GM19372 (cell line): Measurements from ENCODE around the gene MTCL1.

Experiments used
- ATAC-seq: cut with Tn5 transposase; IDR thresholded peaks from one replicate; pipeline ENCODE4 v1.9.1; 2021; ENCODE audit warnings: mild to moderate bottlenecking, low read depth, moderate library complexity; ENCODE audit not compliant: unreplicated experiment

MTCL1 gene

DNA sequence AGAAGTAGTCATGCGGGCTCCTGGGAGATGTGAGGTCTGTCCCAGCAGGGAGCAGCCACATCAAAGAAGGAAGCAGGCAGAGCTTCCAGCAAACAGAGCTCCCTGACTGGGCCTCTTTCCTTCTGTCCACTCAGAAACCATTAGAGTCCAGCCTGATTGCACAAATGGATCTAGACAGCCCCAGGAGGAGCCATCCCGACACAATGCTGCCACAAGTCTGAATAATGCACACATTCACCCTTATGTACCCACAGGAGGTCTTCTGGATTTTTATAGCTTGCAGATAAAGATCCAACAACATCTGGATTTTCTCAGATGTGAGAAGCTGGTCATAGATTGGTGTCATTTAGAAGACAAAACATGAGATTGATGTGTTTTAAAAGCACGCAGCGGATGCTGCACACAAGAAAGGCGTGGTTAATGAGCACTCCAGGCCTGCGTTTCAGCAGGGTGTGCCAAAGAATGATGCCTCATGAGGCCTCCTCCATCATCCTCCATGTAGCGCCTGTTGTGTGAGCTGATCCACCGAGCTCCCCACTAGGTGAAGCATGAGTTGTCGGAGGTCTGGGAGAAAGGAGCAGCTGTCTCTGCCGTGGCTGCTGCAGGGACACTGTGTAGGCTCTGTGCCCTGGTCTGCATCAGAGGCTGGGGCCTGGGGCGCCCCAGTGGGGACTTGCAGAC is 60.6 kb downstream of the MTCL1 start:
- ATAC-seq: no peak

GRCh38 chr18:8766559-8767293 is 61.4 kb downstream of the MTCL1 start:
- ATAC-seq: no peak

- ATAC-seq: no peak
Observed at GRCh38 chr18:8767340-8767739, 62.0 kb downstream of the MTCL1 start.

- ATAC-seq: no peak
Observed at GRCh38 chr18:8769509-8770095, 64.2 kb downstream of the MTCL1 start.

- no peak for ATAC-seq
Observed at GRCh38 chr18:8770657-8771056, 65.3 kb downstream of the MTCL1 start.

DNA sequence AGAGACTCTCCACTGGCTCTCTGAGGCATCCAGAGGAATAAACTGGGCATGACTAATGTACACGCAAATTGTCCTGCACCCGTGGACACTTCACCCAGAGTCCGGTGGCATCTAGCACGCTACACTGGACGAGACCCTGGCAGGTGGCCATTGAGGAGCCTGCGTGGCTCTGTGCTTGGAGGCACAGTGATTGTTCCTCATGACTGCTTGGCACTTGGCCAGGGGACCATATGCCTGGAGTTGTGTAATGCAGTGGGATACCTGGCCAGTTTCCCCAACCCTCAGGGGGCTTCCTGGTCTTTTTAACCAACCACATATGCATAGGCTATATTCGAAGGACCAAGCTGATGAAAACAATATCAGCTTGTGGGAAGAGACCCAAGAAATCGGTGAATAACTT is 66.6 kb downstream of the MTCL1 start:
- no peak for ATAC-seq

DNA sequence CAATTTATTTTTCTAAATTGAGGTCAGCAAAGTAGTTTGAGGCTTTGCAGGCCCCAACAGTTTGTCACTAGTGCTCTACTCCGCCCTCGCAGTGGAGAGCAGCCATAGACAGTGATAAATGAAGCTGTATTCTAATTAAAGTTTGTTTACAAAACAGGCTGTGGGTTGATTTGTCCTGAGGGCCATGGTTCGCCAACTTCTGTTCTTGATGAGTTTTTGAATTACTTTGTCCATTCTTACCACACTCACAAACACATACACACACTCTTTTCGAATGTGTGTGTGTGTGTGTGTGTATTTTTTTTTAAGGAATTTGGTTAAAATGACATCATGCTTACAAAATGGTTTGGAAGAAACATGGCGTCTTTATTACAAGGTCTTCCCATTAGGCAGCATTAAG is 68.6 kb downstream of the MTCL1 start:
- ATAC-seq: no peak

GRCh38 chr18:8776013-8776943 is 70.9 kb downstream of the MTCL1 start:
- ATAC-seq: no peak

GRCh38 chr18:8777846-8778245 is 72.5 kb downstream of the MTCL1 start:
- no peak for ATAC-seq

GRCh38 chr18:8778386-8778785 is 73.0 kb downstream of the MTCL1 start:
- no peak for ATAC-seq

GRCh38 chr18:8778824-8779223 is 73.5 kb downstream of the MTCL1 start:
- ATAC-seq: no peak

DNA sequence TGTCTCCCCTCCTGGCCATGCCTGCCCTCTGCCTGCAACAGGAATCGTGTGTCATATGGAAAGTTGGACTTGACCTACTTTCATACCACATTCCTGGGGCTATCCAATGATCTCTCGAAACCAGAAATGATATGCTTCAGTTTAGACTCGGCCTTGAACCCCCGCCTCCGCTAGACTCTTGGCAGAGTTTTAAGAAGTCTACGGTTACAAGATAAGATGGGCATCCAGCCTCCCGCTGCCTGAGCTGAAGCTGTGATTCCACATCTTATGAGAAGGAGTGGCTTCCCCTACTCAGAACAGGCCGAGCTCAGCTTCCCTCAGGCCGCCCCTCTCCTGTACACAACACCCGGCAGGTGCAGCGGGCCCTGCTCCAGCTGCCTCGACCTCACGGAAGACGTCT is 73.9 kb downstream of the MTCL1 start:
- ATAC-seq: no peak

GRCh38 chr18:8780227-8780626 is 74.9 kb downstream of the MTCL1 start:
- ATAC-seq: no peak

- ATAC-seq: no peak
Observed at GRCh38 chr18:8781671-8782070, 76.3 kb downstream of the MTCL1 start.

DNA sequence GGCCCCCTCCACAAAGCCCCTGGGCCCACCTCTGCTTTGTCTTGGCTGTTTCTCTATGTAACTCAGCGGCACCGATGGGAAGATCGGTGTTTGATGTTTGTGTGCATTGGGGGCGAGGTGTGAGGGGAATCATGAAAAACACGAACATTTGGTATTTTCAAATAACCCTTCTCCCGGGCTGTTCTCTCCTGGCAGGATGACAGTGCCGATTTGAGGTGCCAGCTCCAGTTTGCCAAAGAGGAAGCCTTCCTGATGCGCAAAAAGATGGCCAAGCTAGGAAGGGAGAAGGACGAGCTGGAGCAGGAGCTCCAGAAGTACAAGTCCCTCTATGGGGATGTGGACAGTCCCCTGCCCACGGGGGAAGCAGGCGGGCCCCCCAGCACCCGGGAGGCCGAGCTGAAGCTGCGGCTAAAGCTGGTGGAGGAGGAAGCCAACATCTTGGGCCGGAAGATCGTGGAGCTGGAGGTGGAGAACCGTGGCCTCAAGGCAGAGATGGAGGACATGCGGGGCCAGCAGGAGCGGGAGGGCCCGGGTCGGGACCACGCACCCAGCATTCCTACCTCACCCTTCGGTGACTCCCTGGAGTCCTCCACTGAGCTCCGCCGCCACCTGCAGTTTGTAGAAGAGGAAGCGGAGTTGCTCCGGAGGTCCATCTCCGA is 78.1 kb downstream of the MTCL1 start:
- ATAC-seq: no peak

GRCh38 chr18:8783994-8784530 is 78.7 kb downstream of the MTCL1 start:
- no peak for ATAC-seq

DNA sequence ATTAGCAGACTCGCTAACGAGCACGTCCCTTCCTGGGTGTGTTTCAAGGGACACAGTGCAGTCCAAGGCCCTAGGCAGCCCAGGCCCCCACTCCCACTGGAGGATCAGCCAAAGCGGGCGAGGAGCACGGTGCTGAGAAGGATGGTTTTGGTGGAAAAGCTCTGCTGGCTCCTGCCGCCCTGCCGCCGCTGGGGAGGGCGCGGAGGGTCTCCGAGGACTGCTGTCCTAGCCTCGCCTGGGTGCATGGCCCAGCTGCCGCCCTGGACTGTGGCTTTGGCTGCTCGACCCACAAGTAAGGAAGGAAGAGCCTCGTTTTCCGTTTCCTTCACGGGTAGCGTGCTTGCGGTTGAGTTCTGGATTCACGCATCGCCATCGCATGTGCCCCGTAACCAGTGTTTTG is 79.9 kb downstream of the MTCL1 start:
- no peak for ATAC-seq

- no peak for ATAC-seq
Observed at GRCh38 chr18:8785855-8786482, 80.6 kb downstream of the MTCL1 start.

DNA sequence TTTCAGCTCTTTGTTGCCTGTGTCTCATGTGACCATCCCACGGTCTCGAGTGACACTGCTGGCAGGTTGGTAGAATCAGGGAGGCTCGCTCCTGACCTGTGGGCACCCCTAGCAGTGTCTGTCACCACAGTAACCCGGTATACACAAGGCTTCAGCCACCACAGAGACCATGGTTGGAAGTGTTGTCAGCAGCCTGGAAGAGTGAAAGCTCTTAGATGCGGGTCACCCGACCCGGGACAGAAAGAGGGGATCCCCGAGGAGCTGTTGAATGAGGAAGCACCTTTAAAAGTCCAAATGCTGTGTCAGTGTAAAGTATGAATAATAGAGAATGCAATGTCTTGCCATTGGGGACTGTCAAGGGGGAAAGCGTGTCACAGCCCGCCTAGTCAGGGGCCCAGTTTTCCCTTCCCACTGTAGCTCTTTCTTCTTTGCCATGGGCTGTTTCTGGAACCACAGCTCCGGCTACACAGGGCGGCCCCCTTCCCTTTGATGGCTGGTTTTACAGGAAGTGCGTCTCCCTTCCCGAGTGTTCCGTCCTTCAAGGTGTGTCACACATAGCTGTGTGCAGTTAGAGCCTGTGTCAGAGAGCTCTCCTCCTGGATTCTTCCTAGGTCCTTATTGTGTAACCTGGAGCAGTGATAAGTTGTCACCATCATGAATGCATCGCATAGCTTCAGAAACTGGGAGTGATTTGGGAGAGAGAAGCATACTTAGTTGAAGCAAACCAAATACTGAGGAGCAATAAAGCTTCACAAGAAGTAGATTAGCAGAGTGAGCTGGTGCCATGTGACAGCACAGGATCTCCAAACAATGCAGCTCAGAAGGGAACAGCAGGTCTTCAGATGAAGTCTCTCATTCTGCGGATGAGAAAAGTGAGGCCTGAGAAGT is 81.4 kb downstream of the MTCL1 start:
- ATAC-seq: no peak
